ENCODE data around the gene ADGRA1. TPM values are rescaled to one million over a fixed set of nuclear protein-coding genes. Genes with fewer than 3 reads are reported as not detected.

Gene ADGRA1
- total and polyA plus RNA-seq, 2 of the 13 experiments (the other 11 are each of a cell fraction or from before 2014, with no cell fraction given), result not detected

GRCh38 chr10:133140417-133141143 lies 52.9 kb downstream of the ADGRA1 start:
- Histone ChIP-seq H3K4me1 (ENCODE audit: insufficient read depth, low read length) (no peaks in the 10 kb centered on the region), H3K4me3 (replicated peaks in 1 of 3; ENCODE audit: insufficient read depth in 1 of 3, low read depth in 2 of 3, low read length in 3 of 3) (no peak overlapping the region), H3K4me2 (ENCODE audit: low read depth, low read length) (no peak overlapping the region), H3K9ac (ENCODE audit: insufficient read depth, low read depth, low read length) (no peak overlapping the region), H3K36me3 (replicated peaks in 1 of 2; ENCODE audit: control insufficient read depth in 1 of 2, insufficient read depth in 2 of 2, low read length in 2 of 2) (no peaks in the 10 kb centered on the region), H3K9me3 (ENCODE audit: low read length) (no peaks in the 10 kb centered on the region), H3K27me3 (ENCODE audit: control insufficient read depth in 1 of 2, insufficient read depth in 2 of 2, low read length in 2 of 2) (peaks cover 4 to 40% of the 10 kb centered on the region in 2 experiments), H3K27ac (ENCODE audit: extremely low read length, insufficient read depth, low read length) (no peak overlapping the region), H3K79me2 (ENCODE audit: insufficient read depth, low read length) (no peaks in the 10 kb centered on the region), H2AFZ (ENCODE audit: low read length) (no peak overlapping the region), H4K20me1 (ENCODE audit: insufficient read depth, low read length) (peaks cover 5% of the 10 kb centered on the region; the same call in 1 of the 2 replicates)
- intact Hi-C loops (cut with micrococcal nuclease; ENCODE audit: unreplicated experiment) (no loop called here), in situ Hi-C loops (cut with HindIII; ENCODE audit: extremely low pct_ligation_motif_present, low pct_unique_long_range_greater_than_20kb) (no loop called here)
- FAIRE-seq, result no peak
- TF ChIP-seq GLI4 (CRISPR knock-in tag; IDR thresholded peaks at IDR 0.05; ENCODE audit: borderline replicate concordance), result no peak
- no peak for TF ChIP-seq JUND (CRISPR knock-in tag; IDR thresholded peaks at IDR 0.05)
- TF ChIP-seq JDP2 (CRISPR knock-in tag; IDR thresholded peaks at IDR 0.05; ENCODE audit: borderline replicate concordance), result no peak
- no peak for TF ChIP-seq FOXJ3 (CRISPR knock-in tag; IDR thresholded peaks at IDR 0.05; ENCODE audit: borderline replicate concordance)
- TF ChIP-seq ZBTB8A (CRISPR knock-in tag; IDR thresholded peaks at IDR 0.05; ENCODE audit: borderline replicate concordance, low read depth), result no peak
- TF ChIP-seq CCDC6 (CRISPR knock-in tag; IDR thresholded peaks at IDR 0.05), result no peak
- no peak for TF ChIP-seq HMGXB4 (CRISPR knock-in tag; IDR thresholded peaks at IDR 0.05; ENCODE audit: borderline replicate concordance in 1 of 2, low read depth in 1 of 2)
- no peak for TF ChIP-seq ZNF563 (CRISPR knock-in tag; IDR thresholded peaks at IDR 0.05)
- no peak for TF ChIP-seq STAG1 (CRISPR knock-in tag; IDR thresholded peaks at IDR 0.05)
- TF ChIP-seq MXD1 (CRISPR knock-in tag; IDR thresholded peaks at IDR 0.05), result no peak
- TF ChIP-seq ZBTB7B (CRISPR knock-in tag; IDR thresholded peaks at IDR 0.05), result no peak
- TF ChIP-seq DPF2 (CRISPR knock-in tag; IDR thresholded peaks at IDR 0.05; ENCODE audit: borderline replicate concordance, low read depth), result no peak
- no peak for TF ChIP-seq ZNF891 (CRISPR knock-in tag; IDR thresholded peaks at IDR 0.05)
- no peak for TF ChIP-seq POLR2A (IDR thresholded peaks at IDR 0.05; ENCODE audit: insufficient read depth in 1 of 2, low read depth in 2 of 2, low read length in 2 of 2)
- TF ChIP-seq RAD51 (IDR thresholded peaks at IDR 0.05; ENCODE audit: borderline replicate concordance), result no peak
- TF ChIP-seq YEATS2 (CRISPR knock-in tag; IDR thresholded peaks at IDR 0.05; ENCODE audit: borderline replicate concordance), result no peak
- no peak for TF ChIP-seq SALL1 (CRISPR knock-in tag; IDR thresholded peaks at IDR 0.05)
- no peak for TF ChIP-seq PAX8 (CRISPR knock-in tag; IDR thresholded peaks at IDR 0.05; ENCODE audit: borderline replicate concordance)
- no peak for TF ChIP-seq LRRFIP1 (CRISPR knock-in tag; conservative IDR thresholded peaks at IDR 0.05)
- no peak for TF ChIP-seq SALL2 (CRISPR knock-in tag; IDR thresholded peaks at IDR 0.05)
- WGBS (ENCODE audit: low lambda C conversion rate), result 35% methylated on average over 10 of the region's 26 CpGs
- no peak for DNase-seq (ENCODE audit: low spot score)
- BruUV-seq (replicated peaks), result no TSS peak
- peak; percentile 29; the same call in 2 of the 3 replicates for ATAC-seq
- CTCF ChIA-PET (ENCODE audit: low intra/inter-chr PET ratio, low total read pairs), result no interaction called here
- POLR2A ChIA-PET, result no interaction called here

All from HepG2 (cell line).